Type B pancreatic cell (in vitro differentiated cells): ENCODE results near the gene PTER. TPM values are rescaled to one million over a fixed set of nuclear protein-coding genes. Genes with fewer than 3 reads are reported as not detected.

Experiments used
- DNase-seq: peaks from one replicate; pipeline ENCODE4 v3.0.0; 2021; ENCODE audit warnings: mixed read lengths; ENCODE audit not compliant: unreplicated experiment; ENCODE audit errors: extremely low spot score
- H3K27ac Mint-ChIP-seq: 2 replicates; pipeline ENCODE4 v1.8.0; 2021; ENCODE audit warnings: mild to moderate bottlenecking, mixed read lengths
- H3K27me3 Mint-ChIP-seq: 2 replicates; pipeline ENCODE4 v1.8.0; 2021; ENCODE audit warnings: mixed read lengths
- H3K36me3 Mint-ChIP-seq: 2 replicates; pipeline ENCODE4 v1.8.0; 2021; ENCODE audit warnings: mixed read lengths
- H3K4me1 Mint-ChIP-seq: one replicate; pipeline ENCODE4 v1.8.0; 2021; ENCODE audit warnings: mixed read lengths; ENCODE audit not compliant: unreplicated experiment
- H3K4me3 Mint-ChIP-seq: 2 replicates; pipeline ENCODE4 v1.8.0; 2021; ENCODE audit warnings: mild to moderate bottlenecking, mixed read lengths
- H3K9me3 Mint-ChIP-seq: 2 replicates; pipeline ENCODE4 v1.8.0; 2021; ENCODE audit warnings: mixed read lengths
- long read RNA-seq: library from polyadenylated mRNA; unstranded; transcript quantifications from one replicate; pipeline ENCODE4 v2.0.0, GENCODE V29; 2020
- total RNA-seq: library from RNA; stranded (reverse); gene quantifications from 2 replicates; pipeline ENCODE4 v1.2.1, GENCODE V29; 2021; ENCODE audit warnings: low replicate concordance
- TF ChIP-seq, protein P1 (sequence below): fragments of 200-600 bp; sonication (generic); conservative IDR thresholded peaks from 2 replicates; pipeline ENCODE4 v1.5.0; 2021; ENCODE audit warnings: antibody characterized with exemption, mild to moderate bottlenecking

Gene PTER
- 7.7 and 7.9 TPM in 2 replicates for total RNA-seq
- long read RNA-seq, transcript PTER-205 (5 exons, 1,203 nt), result major isoform, 6 of 21 reads
- long read RNA-seq, transcript PTER-202 (6 exons, 3,777 nt), result minor isoform, 5 of 21 reads
- long read RNA-seq, partial matches to known transcripts, result 0 of 21 reads
- long read RNA-seq, other reads (novel, unspliced or antisense), result 10 of 21 reads

DNA sequence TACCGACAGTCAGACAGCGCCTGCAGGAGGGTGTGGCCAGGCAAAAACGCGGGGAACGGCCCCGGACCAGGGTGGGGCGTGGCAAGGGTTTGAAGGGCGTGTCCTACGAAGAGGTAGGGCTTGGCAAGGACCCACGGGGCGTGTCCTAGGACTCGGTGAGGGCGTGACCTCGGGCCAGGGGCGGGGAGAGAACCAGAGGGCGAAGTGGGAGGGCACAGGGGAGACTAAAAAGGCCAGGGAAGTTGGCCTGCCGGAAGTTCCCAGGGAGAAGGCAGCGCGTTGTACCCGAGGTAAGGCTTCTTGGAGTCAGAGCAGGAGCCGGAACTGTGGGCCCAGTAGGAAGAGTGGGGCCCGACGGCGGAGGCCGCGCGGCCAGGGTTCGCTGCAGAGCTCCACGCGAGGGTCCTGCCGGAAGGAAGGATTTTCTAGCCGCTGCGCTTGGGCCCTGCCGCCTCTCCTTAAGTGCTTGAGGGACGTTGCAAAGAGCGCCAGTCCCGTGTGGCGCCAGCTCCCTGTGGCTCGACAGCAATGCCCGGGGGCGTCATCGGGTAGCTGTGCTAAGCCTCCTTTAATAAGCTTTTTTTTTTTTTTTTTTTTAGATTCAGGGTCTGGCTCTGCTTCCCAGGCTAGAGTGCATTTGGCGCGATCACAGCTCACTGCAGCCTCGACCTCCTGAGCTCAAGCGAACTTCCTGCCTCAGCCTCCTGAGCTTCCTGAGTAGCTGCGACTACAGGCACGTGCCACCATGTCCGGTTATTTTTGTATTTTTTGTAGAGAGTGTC, at the start of gene PTER:
Gene PTER, plus strand, starts transcription at position 253 of the 782 bp plus-strand sequence. CDS start 47,375 bp downstream, outside the sequence.
- peak within 1 kb of the TSS; percentile 93 for H3K4me3 Mint-ChIP-seq
- peaks cover 29% of the 10 kb centered on the region for H3K4me1 Mint-ChIP-seq
- DNase-seq, result peak; percentile 92
- H3K27me3 Mint-ChIP-seq, result peaks cover 21% of the 10 kb centered on the region
- TF ChIP-seq, protein P1, sequence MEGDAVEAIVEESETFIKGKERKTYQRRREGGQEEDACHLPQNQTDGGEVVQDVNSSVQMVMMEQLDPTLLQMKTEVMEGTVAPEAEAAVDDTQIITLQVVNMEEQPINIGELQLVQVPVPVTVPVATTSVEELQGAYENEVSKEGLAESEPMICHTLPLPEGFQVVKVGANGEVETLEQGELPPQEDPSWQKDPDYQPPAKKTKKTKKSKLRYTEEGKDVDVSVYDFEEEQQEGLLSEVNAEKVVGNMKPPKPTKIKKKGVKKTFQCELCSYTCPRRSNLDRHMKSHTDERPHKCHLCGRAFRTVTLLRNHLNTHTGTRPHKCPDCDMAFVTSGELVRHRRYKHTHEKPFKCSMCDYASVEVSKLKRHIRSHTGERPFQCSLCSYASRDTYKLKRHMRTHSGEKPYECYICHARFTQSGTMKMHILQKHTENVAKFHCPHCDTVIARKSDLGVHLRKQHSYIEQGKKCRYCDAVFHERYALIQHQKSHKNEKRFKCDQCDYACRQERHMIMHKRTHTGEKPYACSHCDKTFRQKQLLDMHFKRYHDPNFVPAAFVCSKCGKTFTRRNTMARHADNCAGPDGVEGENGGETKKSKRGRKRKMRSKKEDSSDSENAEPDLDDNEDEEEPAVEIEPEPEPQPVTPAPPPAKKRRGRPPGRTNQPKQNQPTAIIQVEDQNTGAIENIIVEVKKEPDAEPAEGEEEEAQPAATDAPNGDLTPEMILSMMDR, result no peak
- H3K36me3 Mint-ChIP-seq, result no peaks in the 10 kb centered on the region
- no peaks in the 10 kb centered on the region for H3K9me3 Mint-ChIP-seq
- peak within 1 kb of the TSS; percentile 67 for H3K27ac Mint-ChIP-seq

DNA sequence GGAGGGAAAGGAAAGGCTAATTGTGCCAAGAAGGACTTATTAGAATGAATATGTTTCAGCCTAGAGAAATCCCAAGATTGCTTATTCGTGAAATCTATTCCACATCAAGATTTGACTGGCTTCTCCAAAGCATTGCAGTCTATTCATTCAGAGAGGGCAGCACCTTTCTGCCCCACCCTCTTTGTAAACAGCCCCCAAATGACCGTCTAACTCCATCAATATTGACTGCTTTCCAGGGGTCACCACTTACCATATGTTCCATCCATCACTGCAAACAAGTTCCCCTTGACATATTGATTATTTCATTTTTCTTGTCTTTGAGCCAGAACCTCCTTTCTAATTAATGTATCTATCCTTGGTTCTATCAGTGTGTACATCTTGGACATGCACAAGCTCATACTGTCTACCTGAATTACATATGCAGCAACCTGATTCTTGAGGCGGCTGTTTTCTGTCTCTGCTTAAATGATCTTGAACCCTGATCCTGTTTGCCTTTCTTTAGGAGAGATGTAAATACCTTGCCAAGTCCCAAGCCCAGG, 44.2 kb upstream of the PTER start:
- Mint-ChIP-seq H3K36me3 (no peaks in the 10 kb centered on the region), H3K4me1 (no peaks in the 10 kb centered on the region), H3K27ac (no peak overlapping the region), H3K27me3 (peaks cover 3% of the 10 kb centered on the region), H3K9me3 (no peaks in the 10 kb centered on the region), H3K4me3 (no peak overlapping the region)
- no peak for DNase-seq
- TF ChIP-seq, protein P1, result no peak

- Mint-ChIP-seq H3K9me3 (no peaks in the 10 kb centered on the region), H3K27ac (no peak overlapping the region), H3K36me3 (no peaks in the 10 kb centered on the region), H3K4me3 (no peak overlapping the region), H3K4me1 (no peaks in the 10 kb centered on the region), H3K27me3 (peaks cover 3% of the 10 kb centered on the region)
- TF ChIP-seq, protein P1, result no peak
- no peak for DNase-seq
Measured at GRCh38 chr10:16393271-16393858, 43.4 kb upstream of the PTER start.

GRCh38 chr10:16401416-16401815, 35.4 kb upstream of the PTER start:
- no peaks in the 10 kb centered on the region for H3K4me1 Mint-ChIP-seq
- H3K27me3 Mint-ChIP-seq, result peaks cover 2% of the 10 kb centered on the region
- no peak overlapping the region for H3K4me3 Mint-ChIP-seq
- H3K36me3 Mint-ChIP-seq, result no peaks in the 10 kb centered on the region
- no peaks in the 10 kb centered on the region for H3K9me3 Mint-ChIP-seq
- H3K27ac Mint-ChIP-seq, result no peak overlapping the region
- TF ChIP-seq, protein P1, result no peak
- DNase-seq, result no peak

DNA sequence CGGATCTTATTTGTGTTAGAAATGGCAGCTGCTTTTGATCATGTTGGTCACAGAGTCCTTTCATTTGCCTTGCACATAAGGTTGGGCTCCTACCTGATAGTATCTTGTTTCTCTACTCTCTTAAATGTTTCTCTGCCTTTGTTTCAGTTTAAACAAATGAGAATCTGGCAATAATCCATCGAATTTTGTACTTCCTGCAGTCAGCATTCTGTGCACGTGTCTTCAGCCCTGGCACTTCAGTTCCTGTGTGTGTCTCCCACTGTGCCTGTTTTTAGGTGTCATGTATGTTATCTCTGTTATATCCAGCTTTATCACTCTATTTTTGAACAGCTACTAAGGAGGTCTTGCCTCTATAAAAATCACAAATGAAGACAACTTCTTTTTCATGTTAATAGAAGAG, 28.4 kb upstream of the PTER start:
- Mint-ChIP-seq H3K4me3 (no peak overlapping the region), H3K4me1 (peaks cover 11% of the 10 kb centered on the region), H3K27ac (no peak overlapping the region), H3K27me3 (peaks cover 13% of the 10 kb centered on the region), H3K36me3 (no peaks in the 10 kb centered on the region), H3K9me3 (no peaks in the 10 kb centered on the region)
- DNase-seq, result no peak
- TF ChIP-seq, protein P1, result no peak
